ENCODE measurements around the gene BEAN1.

Gene BEAN1

DNA sequence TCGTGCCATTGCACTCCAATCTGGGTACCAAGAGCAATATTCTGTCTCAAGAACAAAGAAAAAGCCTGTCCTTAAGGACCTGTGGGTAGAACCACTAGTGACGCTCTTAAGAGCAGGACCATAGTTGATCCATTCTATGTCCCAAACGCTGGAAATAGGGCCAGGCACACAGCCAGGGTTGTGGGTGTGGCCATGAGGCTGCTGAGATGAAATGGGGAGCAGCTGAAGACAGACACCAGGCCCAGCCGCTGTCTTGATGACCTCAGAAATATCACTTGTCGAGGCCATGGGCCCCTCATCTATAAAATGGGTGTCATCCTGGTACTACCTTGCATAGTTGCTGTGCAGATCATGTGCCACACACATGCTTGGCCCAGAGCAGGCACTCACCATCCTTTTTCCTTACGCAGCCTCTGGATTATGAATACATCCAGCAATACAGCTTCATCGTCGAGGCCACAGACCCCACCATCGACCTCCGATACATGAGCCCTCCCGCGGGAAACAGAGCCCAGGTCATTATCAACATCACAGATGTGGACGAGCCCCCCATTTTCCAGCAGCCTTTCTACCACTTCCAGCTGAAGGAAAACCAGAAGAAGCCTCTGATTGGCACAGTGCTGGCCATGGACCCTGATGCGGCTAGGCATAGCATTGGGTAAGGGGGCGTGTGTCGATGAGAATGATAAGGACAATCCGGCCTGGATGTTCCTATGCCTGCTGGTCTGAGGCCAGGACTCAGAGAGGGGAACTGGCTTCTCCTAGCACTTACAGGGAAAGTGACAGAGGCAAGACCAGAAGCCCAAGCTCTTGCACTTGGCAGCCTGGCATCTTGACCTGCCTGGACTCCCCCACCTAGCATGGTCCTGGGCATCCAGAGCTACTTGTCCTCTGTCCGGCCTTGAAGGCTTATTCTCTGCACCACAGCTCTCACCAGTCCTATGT lies 35.1 kb upstream of the BEAN1 start:
- H3K4me1 ChIP-seq (ENCODE audit: control insufficient read depth, low read length), result no peaks in the 10 kb centered on the region
- no peak overlapping the region for H3K4me2 ChIP-seq (ENCODE audit: low read length)
- no peaks in the 10 kb centered on the region for H3K79me2 ChIP-seq (ENCODE audit: control insufficient read depth, low read length)
- H3K27ac ChIP-seq (ENCODE audit: low read depth, low read length), result no peak overlapping the region
- no peaks in the 10 kb centered on the region for H3K36me3 ChIP-seq (ENCODE audit: control insufficient read depth, low read length)
- no peaks in the 10 kb centered on the region for H4K20me1 ChIP-seq (ENCODE audit: control insufficient read depth, insufficient read depth, low read depth, low read length)
- TF ChIP-seq, protein P1, sequence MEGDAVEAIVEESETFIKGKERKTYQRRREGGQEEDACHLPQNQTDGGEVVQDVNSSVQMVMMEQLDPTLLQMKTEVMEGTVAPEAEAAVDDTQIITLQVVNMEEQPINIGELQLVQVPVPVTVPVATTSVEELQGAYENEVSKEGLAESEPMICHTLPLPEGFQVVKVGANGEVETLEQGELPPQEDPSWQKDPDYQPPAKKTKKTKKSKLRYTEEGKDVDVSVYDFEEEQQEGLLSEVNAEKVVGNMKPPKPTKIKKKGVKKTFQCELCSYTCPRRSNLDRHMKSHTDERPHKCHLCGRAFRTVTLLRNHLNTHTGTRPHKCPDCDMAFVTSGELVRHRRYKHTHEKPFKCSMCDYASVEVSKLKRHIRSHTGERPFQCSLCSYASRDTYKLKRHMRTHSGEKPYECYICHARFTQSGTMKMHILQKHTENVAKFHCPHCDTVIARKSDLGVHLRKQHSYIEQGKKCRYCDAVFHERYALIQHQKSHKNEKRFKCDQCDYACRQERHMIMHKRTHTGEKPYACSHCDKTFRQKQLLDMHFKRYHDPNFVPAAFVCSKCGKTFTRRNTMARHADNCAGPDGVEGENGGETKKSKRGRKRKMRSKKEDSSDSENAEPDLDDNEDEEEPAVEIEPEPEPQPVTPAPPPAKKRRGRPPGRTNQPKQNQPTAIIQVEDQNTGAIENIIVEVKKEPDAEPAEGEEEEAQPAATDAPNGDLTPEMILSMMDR (IDR thresholded peaks at IDR 0.05; ENCODE audit: low read depth, low read length, poor library complexity, severe bottlenecking), result no peak
- TF ChIP-seq EZH2phosphoT487 (IDR thresholded peaks at IDR 0.05; ENCODE audit: borderline replicate concordance, low read length), result no peak
- H3K27me3 ChIP-seq (ENCODE audit: control insufficient read depth, low read length), result peaks cover 7% of the 10 kb centered on the region
- H3K9me3 ChIP-seq (ENCODE audit: control insufficient read depth, insufficient read depth, low read length), result no peaks in the 10 kb centered on the region
- no peak overlapping the region for H3K4me3 ChIP-seq (ENCODE audit: low read length)
- H3K9me2 ChIP-seq (replicated peaks; ENCODE audit: control insufficient read depth, low read length), result no peaks in the 10 kb centered on the region
- no peaks in the 10 kb centered on the region for H3F3A ChIP-seq (ENCODE audit: control insufficient read depth, insufficient read depth)

DNA sequence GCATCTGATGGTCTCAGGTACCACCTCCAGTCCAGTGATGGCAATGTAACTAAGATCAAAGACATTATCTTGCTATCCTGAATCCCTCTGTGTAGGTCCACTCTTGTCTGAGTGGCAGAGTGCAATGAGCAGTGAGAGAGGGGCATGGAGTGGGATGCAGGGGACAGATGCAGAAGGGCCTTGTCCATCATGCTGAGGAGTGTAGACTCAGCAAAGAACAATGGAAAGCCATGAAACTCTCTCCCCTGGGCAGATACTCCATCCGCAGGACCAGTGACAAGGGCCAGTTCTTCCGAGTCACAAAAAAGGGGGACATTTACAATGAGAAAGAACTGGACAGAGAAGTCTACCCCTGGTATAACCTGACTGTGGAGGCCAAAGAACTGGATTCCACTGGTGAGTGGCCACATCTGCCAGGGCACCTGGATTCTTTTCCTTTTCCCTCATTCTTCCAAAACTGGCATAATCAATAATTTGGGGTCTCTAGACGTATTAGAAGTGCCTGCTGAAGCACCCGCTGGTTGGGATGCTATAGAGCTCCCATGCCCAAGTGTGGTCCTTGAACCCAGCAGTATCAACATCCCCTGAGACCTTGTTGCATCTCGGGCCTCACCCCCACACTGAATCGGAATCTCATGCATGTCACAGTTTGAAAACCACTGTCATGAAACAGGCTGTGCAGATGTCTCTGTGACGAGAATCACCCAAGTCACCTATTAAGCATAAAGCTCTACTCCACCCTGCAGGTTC lies 31.1 kb upstream of the BEAN1 start:
- H3K27me3 ChIP-seq (ENCODE audit: control insufficient read depth, low read length), result peaks cover 7% of the 10 kb centered on the region
- no peak overlapping the region for H3K4me3 ChIP-seq (ENCODE audit: low read length)
- H3K4me2 ChIP-seq (ENCODE audit: low read length), result no peak overlapping the region
- H4K20me1 ChIP-seq (ENCODE audit: control insufficient read depth, insufficient read depth, low read depth, low read length), result no peaks in the 10 kb centered on the region
- TF ChIP-seq, protein P1 (IDR thresholded peaks at IDR 0.05; ENCODE audit: low read depth, low read length, poor library complexity, severe bottlenecking), result no peak
- TF ChIP-seq EZH2phosphoT487 (IDR thresholded peaks at IDR 0.05; ENCODE audit: borderline replicate concordance, low read length), result no peak
- no peaks in the 10 kb centered on the region for H3K36me3 ChIP-seq (ENCODE audit: control insufficient read depth, low read length)
- H3F3A ChIP-seq (ENCODE audit: control insufficient read depth, insufficient read depth), result no peaks in the 10 kb centered on the region
- H3K27ac ChIP-seq (ENCODE audit: low read depth, low read length), result no peak overlapping the region
- no peaks in the 10 kb centered on the region for H3K79me2 ChIP-seq (ENCODE audit: control insufficient read depth, low read length)
- no peaks in the 10 kb centered on the region for H3K9me2 ChIP-seq (replicated peaks; ENCODE audit: control insufficient read depth, low read length)
- H3K9me3 ChIP-seq (ENCODE audit: control insufficient read depth, insufficient read depth, low read length), result no peaks in the 10 kb centered on the region
- H3K4me1 ChIP-seq (ENCODE audit: control insufficient read depth, low read length), result peaks cover 5% of the 10 kb centered on the region; the same call in 1 of the 2 replicates

DNA sequence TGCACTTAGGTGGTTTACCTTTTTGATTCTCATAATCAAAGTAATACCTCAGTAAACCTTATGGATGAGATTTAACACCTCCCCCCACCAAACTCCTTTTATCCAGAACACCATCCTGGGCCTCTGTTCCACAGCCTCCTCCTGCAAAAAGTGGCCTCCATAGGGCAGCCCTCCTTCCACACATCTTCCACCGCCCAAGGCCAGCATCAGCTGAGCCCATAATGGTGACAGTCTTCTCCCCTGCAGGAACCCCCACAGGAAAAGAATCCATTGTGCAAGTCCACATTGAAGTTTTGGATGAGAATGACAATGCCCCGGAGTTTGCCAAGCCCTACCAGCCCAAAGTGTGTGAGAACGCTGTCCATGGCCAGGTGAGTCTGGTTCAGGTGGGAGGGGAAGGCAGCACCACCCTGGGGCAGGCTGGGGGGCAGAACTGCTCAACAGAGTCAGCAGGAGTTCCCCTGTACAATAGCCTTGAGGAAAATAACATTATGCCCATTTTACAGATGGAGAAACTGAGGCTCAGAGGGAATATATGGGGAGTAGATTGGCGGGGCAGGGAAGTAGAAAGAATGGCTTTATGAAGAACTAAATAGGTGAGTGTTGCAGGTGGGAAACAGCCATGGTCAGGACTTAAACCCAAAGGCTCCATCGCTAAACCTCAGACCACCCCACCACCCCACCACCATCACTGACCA lies 29.2 kb upstream of the BEAN1 start:
- TF ChIP-seq, protein P1 (IDR thresholded peaks at IDR 0.05; ENCODE audit: low read depth, low read length, poor library complexity, severe bottlenecking), result no peak
- no peak for TF ChIP-seq EZH2phosphoT487 (IDR thresholded peaks at IDR 0.05; ENCODE audit: borderline replicate concordance, low read length)
- peaks cover 7% of the 10 kb centered on the region for H3K27me3 ChIP-seq (ENCODE audit: control insufficient read depth, low read length)
- H3K9me2 ChIP-seq (replicated peaks; ENCODE audit: control insufficient read depth, low read length), result no peaks in the 10 kb centered on the region
- no peak overlapping the region for H3K4me3 ChIP-seq (ENCODE audit: low read length)
- H3K36me3 ChIP-seq (ENCODE audit: control insufficient read depth, low read length), result no peaks in the 10 kb centered on the region
- no peak overlapping the region for H3K4me2 ChIP-seq (ENCODE audit: low read length)
- no peak overlapping the region for H3K27ac ChIP-seq (ENCODE audit: low read depth, low read length)
- no peaks in the 10 kb centered on the region for H3K79me2 ChIP-seq (ENCODE audit: control insufficient read depth, low read length)
- no peaks in the 10 kb centered on the region for H3K9me3 ChIP-seq (ENCODE audit: control insufficient read depth, insufficient read depth, low read length)
- peaks cover 5% of the 10 kb centered on the region; the same call in 1 of the 2 replicates for H3K4me1 ChIP-seq (ENCODE audit: control insufficient read depth, low read length)
- no peaks in the 10 kb centered on the region for H4K20me1 ChIP-seq (ENCODE audit: control insufficient read depth, insufficient read depth, low read depth, low read length)
- H3F3A ChIP-seq (ENCODE audit: control insufficient read depth, insufficient read depth), result no peaks in the 10 kb centered on the region

Measured in DOHH2 (cell line).